Measurements from ENCODE around the gene UPP1. TPM values are rescaled to one million over a fixed set of nuclear protein-coding genes. Genes with fewer than 3 reads are reported as not detected.

Gene UPP1
- total and polyA plus RNA-seq, 2 of the 13 experiments (the other 11 are each of a cell fraction or from before 2014, with no cell fraction given): 5.7 to 9.8 TPM

- TF ChIP-seq ZNF337 (CRISPR knock-in tag; IDR thresholded peaks at IDR 0.05; ENCODE audit: borderline replicate concordance, low read depth) (0 out of 2 replicates have a peak, but pooled peaks have one; percentile 72), IRF2 (CRISPR knock-in tag; IDR thresholded peaks at IDR 0.05) (peak; percentile 87; the same call in 1 of the 2 replicates), KDM6A (CRISPR knock-in tag; IDR thresholded peaks at IDR 0.05; ENCODE audit: low read depth) (peak; percentile 93), ZFP36L1 (CRISPR knock-in tag; IDR thresholded peaks at IDR 0.05) (no peak), GFI1 (CRISPR knock-in tag; IDR thresholded peaks at IDR 0.05; ENCODE audit: borderline replicate concordance) (0 out of 2 replicates have a peak, but pooled peaks have one; percentile 56), ZNF451 (CRISPR knock-in tag; IDR thresholded peaks at IDR 0.05) (no peak), TCF12 (IDR thresholded peaks at IDR 0.05) (no peak), TCF12 (CRISPR knock-in tag; IDR thresholded peaks at IDR 0.05) (no peak), HMG20A (CRISPR knock-in tag; IDR thresholded peaks at IDR 0.05; ENCODE audit: borderline replicate concordance) (peak; percentile 97), CTCF (CRISPR knock-in tag; IDR thresholded peaks at IDR 0.05) (0 out of 2 replicates have a peak, but pooled peaks have one; percentile 28), ZNF766 (CRISPR knock-in tag; IDR thresholded peaks at IDR 0.05; ENCODE audit: borderline replicate concordance) (0 out of 2 replicates have a peak, but pooled peaks have one; percentile 39), CBFB (CRISPR knock-in tag; IDR thresholded peaks at IDR 0.05) (peak; percentile 50; the same call in 1 of the 2 replicates), TBX2 (CRISPR knock-in tag; IDR thresholded peaks at IDR 0.05; ENCODE audit: borderline replicate concordance) (peak; percentile 95), FOXC1 (CRISPR knock-in tag; IDR thresholded peaks at IDR 0.05; ENCODE audit: borderline replicate concordance) (peak; percentile 62; the same call in 1 of the 2 replicates), MAF1 (CRISPR knock-in tag; IDR thresholded peaks at IDR 0.05; ENCODE audit: borderline replicate concordance) (no peak), ZFP36L2 (CRISPR knock-in tag; IDR thresholded peaks at IDR 0.05) (no peak), ZBTB4 (CRISPR knock-in tag; IDR thresholded peaks at IDR 0.05; ENCODE audit: borderline replicate concordance) (peak; percentile 46; the same call in 1 of the 2 replicates), TCF7L2 (IDR thresholded peaks at IDR 0.05; ENCODE audit: low read depth, low read length) (no peak), ZFP37 (CRISPR knock-in tag; IDR thresholded peaks at IDR 0.05; ENCODE audit: borderline replicate concordance) (no peak), ZNF501 (CRISPR knock-in tag; IDR thresholded peaks at IDR 0.05) (no peak), RFX5 (IDR thresholded peaks at IDR 0.05; ENCODE audit: low read depth, low read length) (peak; percentile 6; the same call in 1 of the 2 replicates), PITX1 (CRISPR knock-in tag; IDR thresholded peaks at IDR 0.05) (peak; percentile 78), ETV5 (CRISPR knock-in tag; IDR thresholded peaks at IDR 0.05; ENCODE audit: borderline replicate concordance) (peak; percentile 86), ESRRA (CRISPR knock-in tag; IDR thresholded peaks at IDR 0.05; ENCODE audit: low read depth) (peak; percentile 75; the same call in 1 of the 2 replicates), ZNF878 (CRISPR knock-in tag; IDR thresholded peaks at IDR 0.05) (no peak; the same call in 1 of the 2 replicates), ZNF232 (CRISPR knock-in tag; IDR thresholded peaks at IDR 0.05; ENCODE audit: borderline replicate concordance) (no peak), ATF7-NPFF (CRISPR knock-in tag; IDR thresholded peaks at IDR 0.05; ENCODE audit: low read depth) (peak; percentile 69)
These were observed 51.1 kb downstream of the UPP1 start (continued) for GRCh38 chr7:48140001-48140681.

Measured in HepG2 (cell line).